ENCODE measurements around the gene COL17A1.

COL17A1 gene

DNA sequence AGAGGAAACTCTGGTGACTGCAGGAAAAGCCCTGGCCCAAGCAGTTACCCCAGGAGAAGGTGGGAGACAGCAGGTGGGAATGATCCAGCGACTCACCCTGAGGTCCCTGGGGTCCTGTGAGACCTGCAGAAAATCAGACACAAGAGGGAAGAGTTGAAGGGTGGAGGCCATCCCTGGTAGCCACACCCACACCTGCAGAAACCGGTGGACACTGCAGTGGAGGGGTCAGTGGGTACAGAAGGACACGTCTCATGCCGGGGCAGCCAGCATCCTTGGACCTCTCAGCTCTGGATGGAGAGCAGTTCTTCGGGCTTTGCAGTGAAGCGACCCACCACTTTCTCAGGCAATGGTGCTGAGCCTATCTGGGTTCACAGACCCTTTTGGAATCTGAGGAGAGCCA lies 39.0 kb downstream of the COL17A1 start:
- no peak for DNase-seq

DNA sequence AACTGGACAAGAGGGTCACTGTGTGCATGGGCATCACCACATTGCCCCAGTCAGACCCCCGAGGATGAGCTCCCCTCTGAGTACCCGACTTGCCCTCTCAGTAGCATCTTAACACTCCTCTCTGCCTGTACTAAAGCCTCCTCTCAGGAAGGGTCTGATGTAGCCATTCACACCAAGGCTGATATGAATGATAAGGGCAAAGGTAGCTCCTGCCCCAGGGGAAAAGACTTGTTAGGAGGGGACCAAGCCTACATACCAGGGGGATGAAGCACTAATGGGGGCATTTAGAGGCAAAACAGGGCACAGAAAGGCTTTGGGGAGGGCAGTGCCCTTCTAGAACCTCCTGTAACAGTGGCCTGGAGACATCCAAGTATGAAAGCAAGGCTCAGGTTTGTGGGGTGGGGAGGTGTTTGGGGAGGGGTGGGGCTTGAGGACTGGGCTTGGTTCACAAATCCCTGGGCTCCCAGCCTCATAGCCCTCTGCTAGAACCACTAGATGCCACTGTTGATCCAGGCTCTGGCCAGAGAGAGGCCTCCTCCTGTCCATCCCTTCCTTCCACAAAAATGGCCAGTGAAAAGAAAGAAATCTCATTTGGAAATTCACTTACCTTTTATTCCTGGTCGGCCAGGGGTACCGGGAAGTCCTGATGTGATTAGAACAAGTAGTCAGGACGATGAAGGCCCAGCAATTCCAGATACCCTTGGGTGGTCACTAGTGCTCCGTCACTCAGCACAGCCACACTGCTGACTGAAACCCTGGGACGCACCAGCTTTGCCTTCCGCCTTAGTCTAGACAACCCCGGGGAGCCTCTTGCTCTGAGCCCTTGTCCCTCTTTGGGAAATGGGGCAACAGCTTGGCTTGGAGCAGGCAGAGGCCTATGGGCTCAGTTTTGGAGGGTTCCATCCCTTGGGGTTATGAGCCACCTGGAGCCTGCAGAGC lies 40.3 kb downstream of the COL17A1 start:
- no peak for DNase-seq

DNA sequence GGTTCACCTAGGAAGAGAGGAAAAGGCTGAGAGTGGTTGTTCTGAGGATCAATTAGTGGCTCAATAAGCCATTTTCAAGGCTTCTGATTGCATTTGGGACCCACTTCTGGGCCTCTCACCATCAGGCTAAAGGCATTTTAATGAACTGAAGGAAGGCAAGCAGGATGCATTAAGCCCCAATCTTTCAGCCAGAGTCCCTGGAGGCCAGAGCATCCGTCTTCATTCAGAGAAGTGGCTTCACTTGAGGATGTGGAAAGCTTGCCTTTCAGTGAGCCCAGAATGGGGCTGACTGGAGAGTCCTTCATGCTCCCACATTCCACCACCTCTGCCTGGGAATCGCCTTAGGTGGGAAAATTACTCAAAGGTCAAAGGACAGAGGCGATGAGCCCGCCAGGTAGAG lies 41.8 kb downstream of the COL17A1 start:
- no peak for DNase-seq

DNA sequence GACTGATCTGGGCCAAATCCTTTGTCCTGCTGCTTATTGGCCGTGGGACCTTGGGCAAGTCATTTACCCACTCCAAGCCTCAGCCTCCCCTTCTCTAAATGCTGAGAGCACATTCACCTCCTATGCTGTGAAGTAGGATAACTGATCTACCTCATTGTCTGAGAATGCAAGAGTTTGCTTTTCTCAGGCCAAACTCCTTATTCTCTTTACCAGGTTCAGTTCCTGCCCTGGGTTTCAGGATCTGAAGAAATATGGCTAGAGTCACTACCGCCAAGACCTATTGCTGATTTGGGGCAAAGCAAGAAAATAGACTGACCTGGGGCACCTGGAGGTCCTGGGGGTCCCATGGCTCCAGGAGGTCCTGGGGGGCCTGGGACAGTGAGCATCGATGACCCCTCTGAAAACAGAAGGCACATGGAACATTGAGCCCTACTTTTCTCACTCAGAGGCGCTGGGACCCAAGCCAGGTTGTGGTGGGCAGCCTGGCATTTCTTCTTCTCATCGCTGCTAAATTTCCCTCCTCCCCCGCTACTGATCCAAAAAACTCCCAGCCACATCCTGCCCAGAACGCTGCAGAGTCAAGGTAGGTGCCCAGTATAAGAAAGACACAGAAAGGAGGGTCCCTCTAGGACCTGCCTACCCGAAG lies 42.4 kb downstream of the COL17A1 start:
- no peak for DNase-seq

DNA sequence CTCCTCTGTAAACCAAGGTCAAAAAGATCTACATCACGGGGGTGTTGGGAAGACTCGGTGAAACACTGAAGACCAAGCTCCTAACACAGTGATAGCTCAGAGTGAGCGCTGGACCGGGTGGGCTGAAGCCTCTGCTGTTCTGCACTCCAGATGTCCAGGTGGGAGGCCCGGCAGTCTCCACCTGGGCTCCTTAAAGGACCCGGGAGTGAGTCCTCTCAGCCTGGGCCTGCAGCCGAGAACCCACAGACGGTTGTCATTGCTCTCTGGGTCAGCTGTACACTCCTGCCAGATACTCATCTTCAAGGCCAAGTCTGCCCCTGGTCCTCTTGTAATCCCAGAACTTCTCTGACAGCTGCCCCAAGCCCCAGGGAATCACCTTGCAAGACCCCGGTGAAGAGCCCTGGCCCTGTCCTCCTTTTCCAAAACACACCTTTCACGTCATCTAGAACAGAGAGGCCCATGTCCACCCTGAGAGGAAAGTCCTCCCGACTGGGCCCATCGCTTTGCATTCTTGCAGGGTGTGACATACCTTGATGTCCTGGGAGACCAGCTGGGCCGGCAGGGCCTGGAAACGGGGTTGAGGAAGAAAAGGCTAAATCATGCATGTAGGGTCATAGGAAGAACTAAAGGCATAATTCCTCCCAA lies 43.7 kb downstream of the COL17A1 start:
- no peak for DNase-seq

DNA sequence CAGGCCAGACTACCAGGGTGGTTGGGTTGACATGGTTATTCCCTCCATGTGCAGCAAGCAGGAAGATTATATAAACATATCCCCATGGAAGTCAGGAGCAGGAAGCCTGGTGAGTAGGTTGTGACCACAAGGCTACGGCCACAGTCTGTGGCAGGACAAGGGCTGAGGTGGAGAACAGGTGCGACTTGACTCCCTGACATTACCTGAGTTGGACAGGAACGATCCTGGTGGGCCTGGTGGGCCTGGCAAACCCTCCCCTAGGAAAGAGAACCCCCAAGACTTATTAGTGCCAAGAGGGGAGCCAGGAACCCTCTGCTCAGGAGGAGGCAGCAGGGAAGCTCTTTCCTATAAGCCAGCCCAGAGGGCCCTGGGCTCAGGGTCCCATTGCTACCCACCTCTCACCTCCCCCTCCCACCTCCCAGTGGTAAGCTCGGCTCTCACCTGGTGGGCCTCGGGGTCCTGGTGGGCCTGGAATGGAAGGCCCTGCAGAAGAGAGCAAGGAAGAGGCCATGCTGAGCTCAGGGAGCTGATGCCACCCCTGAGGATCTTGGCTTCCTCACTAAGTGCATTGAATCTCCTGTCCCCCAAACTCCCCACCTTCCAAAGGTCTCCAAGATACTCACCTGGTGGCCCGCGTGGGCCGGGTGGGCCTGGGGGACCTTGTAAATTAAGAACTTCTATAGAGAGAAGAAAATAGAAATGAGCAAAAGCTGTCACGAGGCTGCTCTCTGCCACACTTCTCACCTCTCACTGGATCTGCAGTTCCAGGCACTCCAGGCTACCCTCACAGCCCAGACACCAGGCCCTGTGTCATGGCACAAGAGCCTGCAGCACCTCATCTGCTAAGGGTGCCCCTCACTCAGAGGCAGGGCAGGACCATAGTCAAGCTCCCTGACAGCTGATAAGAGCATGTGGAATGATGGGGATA lies 44.6 kb downstream of the COL17A1 start:
- no peak for DNase-seq

DNA sequence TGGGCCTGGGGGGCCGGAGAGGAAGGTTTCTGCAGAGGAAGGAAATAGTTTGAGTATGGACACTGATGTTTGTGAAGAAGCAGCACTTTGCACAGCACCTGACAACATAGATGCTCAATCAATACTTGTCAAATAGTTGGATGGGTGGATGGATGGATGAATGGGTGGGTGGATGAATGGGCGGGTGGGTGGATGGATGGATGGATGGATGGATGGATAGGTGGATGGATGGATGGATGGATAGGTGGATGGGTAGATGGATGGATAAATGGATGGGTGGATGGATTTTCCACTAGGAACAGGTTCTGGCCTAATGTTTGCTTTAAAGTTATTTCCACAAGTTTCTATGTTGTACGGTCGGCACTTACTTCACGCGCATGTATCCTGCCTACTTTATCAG lies 45.3 kb downstream of the COL17A1 start:
- DNase-seq = no peak

DNA sequence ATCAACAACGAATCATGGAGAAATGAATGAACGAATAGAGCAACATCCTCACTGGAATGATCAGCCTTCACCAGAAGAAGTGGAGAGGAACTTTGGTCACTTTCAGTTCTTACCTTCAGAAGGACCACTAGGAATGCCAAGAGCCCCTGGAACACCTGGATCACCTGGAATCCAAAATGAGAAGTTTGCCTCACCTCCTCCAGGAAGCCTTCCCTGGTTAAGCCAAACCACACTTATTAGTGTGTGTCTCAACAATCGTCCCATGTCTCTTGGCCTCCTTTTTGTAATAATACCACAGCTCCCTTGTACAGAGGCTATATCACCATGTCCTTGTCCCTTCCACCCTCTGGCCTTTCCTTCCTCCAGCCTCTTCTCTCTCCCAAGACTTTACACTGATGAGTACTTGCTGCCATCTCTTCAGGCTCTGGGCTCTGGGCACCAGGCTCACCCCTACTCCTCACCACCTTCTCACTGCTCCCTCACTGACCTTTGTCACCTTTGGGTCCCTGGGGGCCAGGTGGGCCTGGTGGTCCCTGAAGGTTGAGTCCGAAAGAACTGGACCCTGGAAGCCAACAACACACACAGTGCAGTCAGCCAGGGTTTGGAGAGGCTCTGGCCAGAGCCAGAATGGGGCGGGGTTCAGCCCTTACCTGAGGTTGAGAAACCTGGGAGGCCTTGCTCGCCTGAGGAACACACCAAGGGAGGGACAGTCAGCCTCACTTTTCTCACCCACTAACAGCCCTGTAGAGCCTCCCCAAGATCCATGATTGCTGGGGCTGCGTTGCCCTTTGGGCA lies 46.5 kb downstream of the COL17A1 start:
- no peak for DNase-seq

DNA sequence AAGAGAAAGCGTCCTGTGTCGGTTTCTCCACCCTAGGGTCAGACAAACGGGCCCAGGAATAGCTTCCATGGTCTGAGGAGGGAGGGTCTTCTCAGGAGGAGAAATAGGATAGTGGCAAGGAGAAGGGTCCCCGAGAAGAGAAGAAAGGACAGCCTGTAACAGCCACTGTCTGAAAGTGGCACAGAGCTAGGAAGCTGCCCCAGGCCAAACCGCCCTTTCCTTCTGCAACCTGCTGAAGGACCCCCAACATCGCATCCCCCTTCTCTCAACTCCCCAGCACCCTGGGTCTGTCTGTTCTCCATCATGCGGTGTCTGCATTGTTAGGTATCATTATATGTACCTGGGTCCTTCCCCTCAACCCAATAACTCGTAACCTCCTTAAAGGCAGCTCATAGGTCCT lies 47.1 kb downstream of the COL17A1 start:
- no peak for DNase-seq

DNA sequence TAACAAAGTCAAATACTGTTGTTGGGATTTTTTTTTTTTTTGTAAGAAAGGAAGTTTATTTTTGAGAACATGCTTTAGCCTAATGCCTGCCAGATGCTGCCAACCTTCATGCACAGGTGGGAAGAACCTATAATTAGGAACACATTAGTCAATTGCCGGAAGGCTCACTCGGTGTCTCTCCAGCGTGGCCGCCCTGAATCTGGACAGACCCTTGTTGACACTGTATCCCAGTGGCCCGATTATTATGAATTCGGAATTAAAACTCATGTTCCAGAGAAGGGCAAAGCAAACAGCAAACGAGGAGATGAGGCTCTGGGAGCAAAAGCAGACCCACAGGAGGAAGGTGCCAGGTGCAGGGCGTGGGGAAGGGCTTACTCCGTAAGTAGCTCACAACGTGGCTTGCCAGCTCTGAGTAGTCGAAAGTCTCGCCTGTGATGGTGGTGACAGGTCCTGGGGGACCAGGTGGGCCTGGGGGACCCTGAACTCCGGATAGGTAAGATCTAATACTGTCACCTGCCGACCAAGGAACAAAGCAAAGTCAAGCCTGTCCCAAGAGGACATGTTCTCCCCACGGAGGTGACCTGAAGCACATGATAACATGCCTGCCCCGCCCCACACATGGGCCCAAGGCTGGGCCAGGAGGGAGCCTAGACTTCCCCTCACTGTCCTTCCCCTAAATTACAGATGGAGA lies 48.3 kb downstream of the COL17A1 start:
- DNase-seq = no peak

DNA sequence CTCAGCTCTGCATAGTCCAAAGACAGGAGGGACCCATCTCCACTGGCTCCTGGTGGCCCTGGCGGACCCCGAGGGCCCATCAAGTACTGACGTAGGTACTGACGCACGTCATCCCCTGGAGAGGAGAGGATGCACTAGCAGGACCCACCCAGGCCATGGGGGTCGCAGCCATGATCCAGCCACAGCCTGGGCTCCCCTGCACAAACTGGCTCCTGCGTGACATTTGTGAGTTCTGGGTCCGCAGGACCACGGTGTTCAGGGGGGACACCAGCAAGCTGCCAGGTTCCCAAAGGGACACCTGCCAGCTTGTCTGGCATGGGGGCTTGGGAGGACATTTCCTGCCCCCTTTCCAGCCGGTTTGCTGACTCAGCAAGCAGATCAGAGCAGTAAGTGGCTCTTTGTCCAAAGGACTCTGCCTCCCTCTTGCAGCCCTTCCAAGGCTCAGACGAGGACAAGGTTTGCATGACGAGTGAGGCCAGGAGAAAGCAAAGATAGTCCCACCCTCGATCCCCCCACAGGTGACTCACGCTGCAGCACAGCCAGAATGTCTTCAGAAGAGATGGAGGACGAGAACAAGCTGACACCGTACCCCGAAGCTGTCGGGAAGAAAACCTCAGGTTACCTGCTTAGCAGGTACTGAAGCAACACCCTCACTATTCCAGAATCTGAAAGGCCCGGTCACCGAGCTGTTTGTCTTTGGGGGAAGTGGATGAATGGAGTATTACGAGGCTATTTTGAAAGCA lies 49.0 kb downstream of the COL17A1 start:
- no peak for DNase-seq

DNA sequence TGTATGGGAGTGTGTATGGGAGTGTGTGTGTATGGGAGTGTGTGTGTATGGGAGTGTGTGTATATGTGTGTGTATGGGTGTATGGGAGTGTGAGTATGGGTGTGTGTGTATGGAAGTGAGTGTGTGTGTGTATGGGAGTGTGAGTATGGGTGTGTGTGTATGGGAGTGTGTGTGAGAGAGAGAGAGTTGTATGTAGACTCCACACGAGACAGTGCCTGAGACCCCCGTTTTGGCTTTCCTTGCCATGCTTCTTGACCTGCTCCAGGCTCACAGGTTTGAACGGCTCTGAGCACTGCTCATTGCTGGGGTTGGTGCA lies 49.7 kb downstream of the COL17A1 start:
- DNase-seq = no peak

DNA sequence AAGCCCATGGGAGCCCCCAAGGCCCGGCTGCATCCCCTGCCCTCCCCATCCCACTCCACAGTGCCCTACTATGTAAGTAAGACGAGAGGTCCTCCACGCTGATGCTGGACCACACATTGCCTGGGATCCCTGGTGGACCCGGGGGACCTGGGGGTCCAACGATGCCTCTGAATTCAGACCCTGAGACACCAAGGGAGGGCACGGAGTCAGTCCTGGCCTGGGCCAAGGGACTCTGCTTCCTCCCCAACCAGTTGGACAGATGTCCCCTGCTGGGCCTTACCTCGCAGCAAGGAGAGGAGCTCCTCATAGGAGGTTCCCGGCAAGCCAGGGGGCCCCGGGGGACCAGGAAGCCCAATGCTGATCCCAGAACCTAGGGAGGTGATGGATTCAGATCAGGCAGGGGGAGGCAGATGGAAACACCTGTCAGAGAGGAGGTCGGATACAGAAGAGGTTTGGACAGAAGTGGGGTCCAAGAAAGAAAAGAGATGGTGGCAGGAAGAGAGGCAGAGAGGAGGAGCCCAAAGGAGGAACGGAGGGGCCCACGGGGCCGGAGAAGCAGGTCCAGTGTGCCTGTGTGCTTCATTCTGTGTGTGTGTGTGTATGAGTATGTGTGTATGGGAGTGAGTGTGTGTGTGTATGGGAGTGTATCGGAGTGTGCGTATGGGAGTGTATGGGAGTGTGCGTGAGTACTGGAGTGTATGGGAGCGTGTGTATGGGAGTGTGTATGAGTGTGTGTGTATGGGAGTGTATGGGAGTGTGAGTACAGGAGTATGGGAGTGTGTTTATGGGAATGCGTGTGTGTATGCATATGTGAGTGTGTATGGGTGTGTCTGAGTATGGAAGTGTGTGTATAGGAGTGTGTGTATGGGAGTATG lies 50.2 kb downstream of the COL17A1 start:
- DNase-seq = no peak

DNA sequence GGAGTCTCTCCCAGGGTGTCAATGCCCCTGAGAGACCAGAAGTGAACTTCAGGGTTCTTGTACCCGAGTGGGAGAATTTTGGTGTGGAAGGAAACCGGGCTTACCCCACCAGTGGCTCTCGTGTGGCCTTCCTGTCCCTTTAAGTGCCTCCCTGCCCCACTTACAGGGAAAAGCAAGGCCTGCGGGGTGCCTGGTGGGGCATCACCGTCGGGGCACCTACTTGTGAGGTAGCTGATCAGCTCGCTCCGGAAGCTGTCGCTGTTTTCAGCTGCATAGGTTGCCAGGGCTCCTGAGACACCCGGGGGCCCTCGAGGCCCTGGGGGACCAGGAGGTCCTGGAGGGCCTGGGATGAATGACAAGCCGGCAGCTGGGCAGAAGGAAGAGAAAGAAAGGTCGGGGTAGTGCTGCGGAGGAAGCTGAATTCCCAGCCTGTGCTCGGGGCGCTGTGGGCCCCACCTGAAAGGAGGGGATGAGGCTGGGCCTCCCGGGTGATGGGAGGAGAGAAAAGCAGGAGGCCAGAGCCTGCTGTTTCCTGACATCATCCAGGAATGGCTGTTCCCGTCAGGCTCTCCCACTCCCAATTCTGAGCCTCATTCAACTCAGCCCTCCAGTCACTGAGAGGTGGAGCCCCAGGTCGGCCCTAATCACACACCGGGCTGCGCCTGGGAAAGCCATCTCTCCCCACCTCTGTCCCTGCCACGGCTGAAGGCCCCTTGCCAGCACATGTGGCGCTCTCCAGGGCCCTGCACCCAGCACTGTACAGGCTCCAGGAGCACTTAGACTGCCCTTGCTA lies 51.1 kb downstream of the COL17A1 start:
- DNase-seq = no peak

DNA sequence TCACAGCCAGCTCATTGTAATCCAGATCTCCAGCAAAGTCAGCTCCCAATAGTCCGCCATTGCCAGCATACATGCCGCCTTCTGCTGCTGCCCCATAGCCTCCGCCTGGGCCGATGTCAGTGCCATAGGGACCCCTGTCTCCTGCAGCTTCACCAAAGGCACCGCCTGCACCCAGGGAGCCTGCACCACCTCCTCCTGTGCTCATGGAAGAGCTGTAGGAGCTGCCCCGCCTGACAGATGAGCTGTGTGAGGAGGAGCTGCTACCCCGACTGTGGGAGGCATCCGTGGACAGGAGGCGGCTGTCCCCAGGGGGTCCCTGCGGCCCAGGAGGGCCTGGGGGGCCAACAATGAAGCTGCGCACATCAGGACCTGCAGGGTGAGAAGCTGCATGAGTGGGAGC lies 51.7 kb downstream of the COL17A1 start:
- DNase-seq = no peak

DNA sequence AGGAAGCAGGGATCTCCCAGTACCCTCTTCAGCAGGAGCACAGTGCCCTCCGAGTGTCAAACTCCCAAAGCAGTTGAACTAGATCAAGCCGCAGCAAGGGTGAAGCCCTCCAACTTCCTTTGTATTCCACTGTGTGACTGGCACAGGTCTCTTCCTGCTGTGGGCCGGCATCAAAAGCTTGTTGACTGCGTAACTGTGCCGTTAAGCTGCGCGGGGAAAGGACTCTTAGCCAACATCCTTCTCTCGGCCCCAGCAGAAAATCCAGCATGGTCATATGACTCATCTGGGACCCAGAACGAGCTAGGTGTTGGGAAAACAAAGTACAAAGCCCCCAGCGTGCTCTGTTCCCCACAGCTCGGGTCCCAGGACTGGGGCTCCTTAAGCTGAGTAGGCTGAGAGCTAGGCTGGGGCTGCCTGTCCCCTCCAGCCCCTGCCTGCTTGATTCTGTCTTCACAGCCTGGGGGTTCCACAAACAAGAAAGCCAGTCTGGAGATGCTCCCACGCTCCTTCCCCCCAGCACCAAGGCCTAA lies 52.2 kb downstream of the COL17A1 start:
- DNase-seq = no peak

DNA sequence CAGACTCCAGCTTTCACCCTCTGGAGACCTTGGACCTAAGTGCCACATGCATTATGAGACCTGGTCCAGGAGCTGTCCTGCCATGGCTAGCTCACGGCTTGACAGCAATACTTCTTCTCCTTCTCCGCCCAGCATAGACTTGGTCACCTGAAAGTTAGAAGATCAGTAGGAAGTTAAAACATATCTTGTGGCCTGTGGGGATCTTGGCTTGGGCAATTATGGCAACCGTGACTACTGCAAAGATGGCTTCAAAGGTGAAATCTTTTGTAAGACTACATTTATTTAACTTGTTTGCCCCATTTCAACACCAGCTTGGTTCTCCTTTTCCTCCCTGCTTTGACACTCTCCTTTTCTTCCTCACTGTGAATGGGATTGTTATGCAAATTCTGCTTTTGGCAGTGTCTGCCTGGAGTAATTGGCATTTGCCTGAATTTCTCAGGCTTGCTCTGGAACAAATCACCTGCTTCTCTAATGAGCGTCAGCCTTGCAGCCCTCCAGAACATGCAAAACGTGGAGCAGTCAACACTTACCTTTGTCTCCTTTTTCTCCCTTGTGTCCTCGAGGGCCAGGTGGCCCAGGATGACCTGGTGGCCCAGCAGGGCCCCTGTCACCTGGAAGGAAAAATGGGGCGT lies 53.4 kb downstream of the COL17A1 start:
- DNase-seq = no peak

DNA sequence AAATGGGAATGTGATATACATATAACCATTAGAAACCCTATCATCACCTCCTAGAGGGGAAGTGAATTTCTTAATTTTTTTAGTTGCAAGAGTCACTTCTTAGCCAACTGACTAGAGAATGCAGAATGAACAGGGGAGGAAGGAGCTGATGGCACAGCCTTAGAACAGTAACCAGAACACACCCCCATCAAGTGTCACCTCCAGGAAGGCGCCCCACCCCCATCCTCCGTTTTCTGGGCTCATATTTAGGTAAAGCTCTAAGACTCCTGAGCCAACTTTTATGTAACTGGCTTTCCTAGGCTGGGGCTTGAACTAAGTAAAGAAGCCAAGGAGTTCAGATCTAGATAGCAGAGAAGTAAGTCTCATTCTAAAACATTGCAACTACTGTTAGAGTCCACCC lies 54.0 kb downstream of the COL17A1 start:
- no peak for DNase-seq
